Activated T-helper 1 cell treated with anti-CD3 and anti-CD28 coated beads, Interleukin-2, amount 50 U/mL, for 16 hours (primary cell): ENCODE data around the gene UHRF2.
"Not testable (repeated sequence)": the region's sequence is repeated elsewhere in the genome, so short reads cannot be mapped to it uniquely, and the experiment has no call there.

Experiments
- DNase-seq, 2 donors: peaks; one replicate each; pipeline ENCODE4 v3.0.0-alpha.2; 2020; ENCODE audit warnings: low read depth in 1 of 2, low spot score in 1 of 2

UHRF2 gene

DNA sequence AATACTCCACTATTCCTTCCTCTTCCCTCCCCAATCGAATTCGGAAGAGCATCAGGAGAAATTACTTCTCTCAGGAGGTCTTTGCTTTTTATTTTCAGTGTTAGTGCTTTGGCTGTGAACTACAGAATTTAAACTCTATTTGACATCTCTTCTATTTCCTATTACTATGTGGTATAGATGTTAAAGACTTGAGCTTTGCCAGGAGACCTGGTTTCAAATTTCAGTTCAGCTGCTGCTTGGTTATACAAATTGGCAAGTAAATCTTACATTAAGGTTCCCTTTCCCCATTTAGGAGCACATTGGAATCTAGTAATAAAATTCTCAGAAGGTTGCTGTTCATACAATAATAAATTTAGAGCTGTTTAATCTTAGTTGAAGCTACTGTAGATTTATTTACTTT lies 13.1 kb downstream of the UHRF2 start:
- no peak for DNase-seq

DNA sequence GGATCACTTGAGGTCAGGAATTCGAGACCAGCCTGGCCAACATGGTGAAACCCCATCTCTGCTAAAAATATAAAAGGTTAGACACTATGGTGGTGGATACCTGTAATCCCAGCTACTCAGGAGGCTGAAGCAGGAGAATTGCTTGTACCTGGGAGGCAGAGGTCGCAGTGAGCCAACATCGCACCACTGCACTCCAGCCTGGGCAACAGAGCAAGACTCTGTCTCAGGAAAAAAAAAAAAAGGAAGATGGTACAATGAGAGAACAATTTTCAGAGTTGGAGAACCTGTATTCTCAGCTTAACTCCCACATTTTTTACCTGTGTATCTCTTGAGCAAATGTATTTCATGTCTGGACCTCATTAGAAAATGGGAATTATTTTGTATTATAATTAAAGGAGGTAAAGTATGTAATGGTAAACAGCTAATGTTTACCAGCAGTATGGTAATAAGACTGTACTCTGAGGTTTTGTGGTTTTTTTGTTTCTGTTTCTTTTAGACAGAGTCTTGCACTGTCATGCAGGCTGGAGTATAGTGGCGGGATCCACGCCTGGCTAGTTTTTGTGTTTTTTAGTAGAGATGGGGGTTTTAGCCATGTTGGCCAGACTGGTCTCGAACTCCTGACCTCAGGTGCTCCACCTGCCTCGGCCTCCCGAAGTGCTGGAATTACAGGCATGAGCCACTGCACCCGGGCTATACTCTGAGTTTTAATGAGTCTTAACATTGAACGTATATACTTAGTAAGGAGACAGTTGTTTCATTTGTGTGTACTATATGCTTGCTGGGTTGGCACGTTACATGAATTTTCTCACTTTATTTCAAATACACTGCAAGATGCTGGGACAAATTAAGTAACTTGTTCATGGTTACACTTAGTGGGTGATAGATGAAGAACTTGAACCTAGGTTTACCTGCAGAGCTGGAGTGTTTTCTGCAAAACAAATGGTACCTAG lies 16.2 kb downstream of the UHRF2 start:
- no peak for DNase-seq

DNA sequence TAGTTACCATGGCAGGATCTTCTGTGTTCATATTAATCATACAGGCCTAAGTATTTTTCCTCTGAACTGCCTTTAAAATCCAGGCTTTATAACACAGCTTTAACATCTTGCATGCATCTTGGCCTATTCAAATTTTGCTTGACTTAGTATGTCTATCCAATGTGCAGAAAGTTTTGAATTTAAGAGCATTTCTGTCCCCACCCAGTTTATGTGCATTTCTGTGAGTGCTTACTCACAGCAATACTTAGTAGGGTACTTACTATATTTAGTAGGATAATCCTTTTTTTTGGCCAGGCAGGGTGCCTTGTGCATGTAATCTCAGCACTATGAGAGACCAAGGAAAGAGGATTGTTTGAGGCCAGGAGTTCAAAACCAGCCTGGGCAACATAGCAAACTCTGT lies 18.0 kb downstream of the UHRF2 start:
- DNase-seq = no peak

DNA sequence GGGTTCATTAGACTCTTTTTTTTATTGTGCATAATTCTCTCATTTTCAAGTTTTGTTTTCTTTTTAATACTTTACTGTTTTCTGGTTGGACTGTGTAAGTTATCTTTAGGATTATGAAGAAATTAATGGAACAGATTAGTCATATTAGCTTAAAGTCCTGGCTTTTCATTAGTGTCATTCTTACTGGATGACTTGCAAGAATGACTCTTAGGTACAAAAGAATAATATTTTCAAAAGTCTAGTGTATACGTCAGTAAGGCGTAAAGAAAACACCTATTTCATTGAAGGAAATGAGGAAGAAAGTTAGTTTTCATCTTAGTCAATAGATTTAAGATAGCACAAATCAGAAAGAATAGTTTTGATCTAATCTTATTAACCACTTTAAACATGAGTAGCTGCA lies 20.4 kb downstream of the UHRF2 start:
- no peak for DNase-seq

DNA sequence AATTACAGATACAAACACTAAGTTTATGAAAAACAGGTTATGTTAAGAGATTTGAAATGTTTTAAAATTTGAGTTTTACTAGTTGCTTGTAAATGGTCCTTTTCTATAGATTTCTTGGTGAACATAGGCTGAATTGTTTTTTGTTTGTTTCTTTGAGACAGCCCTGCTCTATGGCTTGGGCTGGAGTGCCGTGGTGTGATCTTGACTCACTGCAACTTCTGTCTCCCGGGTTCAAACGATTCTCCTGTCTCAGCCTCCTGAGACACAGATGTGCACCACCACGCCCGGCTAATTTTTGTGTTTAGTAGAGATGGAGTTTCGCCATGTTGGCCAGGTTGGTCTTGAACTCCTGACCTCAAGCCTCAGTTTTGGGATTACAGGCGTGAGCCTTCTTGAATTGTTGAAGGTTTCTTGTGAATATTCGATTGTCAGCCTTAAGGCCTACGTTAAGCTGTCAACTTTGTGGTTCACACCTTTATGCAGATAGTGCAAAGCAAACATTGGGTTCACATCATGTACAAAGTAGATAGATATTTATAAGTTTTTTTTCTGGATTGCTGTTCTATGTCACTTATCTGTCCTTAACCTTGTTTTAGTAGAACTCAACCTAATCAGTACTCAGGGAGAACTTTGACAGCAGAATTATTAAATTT lies 26.2 kb downstream of the UHRF2 start:
- DNase-seq = no peak

DNA sequence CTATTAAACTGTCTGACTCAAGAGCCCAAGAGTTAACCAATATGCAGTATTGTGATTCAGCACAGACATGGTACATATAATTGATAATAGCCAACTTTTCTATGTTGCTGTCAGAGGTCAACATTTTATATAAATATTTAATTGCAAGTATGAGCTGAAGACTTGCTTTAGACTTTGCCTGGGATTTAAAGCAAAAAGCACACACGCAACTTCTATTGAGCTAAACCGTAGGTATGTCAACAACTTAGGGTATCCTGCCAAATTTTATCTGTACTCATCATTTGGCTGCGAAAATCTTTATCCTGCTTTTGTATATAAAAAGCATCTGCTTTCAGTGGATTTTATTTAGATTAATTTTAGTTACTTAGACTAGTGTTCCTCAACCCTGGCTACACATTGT lies 27.4 kb downstream of the UHRF2 start:
- DNase-seq = no peak

DNA sequence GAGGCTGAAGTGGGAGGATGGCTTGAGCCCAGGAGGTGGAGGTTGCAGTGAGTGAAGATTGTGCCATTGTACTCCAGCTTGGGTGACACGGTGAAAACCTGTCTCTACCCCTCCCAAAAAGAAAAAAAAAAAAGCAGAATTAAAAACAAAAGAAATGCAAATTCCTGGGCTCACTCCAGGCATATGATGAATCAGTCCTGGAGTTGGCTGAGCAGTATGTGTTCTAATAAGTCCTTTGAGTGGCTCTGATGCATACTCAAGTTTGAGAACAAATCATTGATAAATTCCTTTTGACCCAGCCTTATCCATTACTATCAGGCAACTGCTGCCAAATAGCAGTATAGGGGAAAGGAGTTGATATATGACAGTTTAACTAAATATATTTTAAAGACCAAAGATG lies 28.3 kb downstream of the UHRF2 start:
- no peak for DNase-seq

DNA sequence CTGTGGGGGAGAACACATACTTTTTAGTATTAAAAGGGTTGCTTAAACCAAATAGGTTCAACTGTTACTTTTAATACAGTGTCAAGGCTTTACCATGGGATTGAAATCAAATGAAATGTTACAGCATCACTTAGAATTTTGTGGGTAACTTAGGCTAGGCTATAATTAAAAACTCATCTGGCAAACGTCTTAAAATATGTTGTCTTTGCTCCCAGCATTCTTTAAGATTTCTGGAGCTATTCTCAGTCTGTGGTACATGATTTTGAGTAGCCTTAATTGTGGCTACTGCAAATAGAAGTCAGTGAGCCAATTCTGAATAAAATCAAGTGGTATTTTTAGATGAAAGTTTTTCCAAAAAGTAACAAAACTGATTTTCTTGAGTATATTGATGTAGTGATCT lies 30.7 kb downstream of the UHRF2 start:
- no peak for DNase-seq

DNA sequence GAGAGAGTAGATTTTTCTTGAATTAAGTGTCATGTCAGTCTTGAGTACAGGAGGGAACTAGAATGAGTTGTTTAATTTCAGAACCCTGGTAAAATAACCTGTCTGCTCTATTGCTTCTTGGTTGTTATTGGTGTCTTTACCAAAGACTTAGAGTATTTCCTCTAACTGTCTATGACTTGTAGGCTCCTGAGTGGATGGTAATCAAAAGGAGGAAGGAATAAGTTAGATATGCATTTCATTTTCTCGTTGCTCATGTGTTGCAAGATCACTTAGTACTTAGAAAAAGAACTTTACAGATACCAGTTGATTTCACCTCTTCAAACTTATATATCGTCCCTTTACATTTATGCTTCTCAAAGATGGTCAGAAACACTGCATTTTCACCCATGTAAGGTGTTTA lies 31.1 kb downstream of the UHRF2 start:
- no peak for DNase-seq

DNA sequence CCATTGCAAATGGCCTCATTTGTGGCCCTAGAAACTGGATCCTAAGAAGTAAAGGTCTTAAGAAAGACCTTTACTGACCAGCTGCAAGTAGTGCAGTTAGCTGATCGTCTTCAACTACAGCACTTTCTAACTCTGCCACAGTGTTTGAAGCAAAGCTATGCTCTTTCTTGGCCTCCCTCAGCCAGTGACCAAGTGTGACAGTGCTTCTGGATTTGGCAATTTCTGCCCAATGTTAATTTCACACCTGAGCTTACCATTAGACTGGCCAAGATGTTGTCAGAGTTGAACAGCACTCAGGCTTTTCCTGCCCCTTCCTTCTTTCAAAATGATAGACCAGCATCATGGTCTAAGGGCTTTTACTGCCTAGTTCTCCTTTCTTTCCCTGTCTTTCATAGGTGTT lies 36.1 kb downstream of the UHRF2 start:
- no peak for DNase-seq

DNA sequence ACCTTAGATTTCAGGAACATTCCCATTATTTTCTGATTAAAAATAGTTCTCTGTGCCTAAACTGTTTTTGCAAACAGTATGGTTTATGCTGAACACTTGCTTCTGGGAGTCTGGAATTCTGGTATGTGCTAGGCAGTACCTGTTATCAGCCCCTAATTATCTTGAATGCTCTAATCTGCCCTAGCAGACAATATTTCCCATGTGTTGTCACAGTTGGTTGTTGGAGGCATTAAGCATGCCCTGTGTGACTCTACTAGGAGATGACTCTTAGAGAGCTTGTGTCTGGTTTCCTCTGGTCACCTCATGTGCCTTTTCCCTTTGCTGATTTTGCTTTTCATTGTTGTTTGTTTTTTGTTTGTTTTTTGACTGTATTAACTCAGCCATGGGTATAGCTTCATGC lies 36.6 kb downstream of the UHRF2 start:
- no peak for DNase-seq

DNA sequence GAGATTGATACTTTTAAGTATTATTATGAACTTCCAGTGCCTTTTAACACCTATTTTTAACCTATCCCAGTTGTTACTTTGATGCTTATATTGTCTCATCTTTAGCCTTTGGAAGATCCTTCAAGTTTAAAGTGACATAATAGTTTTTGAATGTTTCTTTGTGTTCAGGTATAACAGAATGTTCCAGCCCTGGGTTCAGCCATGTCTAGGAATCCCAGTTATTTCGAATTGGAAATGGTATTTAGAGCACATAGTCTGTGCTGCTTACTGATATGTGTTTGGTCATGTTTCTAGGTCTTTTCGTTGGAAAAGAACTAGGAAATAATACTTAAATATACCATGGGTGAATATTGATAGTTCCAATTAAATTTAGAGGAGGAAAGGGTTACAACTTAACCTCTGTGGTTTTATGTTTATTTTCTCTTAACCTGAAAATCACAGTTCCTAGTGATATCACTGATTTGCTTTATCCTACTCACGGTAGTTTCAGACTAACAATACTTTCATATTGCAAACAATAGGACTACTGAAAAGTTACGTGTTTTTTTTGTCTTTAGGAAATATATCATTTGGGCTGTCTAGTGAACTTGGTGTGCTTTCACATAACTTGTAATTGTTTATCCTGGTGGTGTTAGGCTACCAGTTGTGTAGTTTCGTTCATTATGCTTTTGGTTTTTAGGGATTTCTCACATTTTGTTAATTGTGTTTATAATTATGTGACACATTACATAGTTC lies 37.8 kb downstream of the UHRF2 start:
- no peak for DNase-seq

DNA sequence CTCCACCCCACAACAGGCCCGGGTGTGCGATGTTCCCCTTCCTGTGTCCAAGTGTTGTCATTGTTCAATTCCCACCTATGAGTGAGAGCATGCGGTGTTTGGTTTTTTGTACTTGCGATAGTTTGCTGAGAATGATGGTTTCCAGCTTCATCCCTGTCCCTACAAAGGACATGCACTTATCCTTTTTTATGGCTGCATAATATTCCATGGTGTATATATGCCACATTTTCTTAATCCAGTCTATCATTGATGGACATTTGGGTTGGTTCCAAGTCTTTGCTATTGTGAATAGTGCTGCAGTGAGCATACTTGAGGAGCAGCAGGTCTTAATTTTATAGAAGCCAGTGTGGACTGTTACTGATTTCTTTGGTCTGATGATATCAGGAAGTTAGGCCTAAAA lies 42.3 kb downstream of the UHRF2 start:
- DNase-seq = not testable (repeated sequence)

DNA sequence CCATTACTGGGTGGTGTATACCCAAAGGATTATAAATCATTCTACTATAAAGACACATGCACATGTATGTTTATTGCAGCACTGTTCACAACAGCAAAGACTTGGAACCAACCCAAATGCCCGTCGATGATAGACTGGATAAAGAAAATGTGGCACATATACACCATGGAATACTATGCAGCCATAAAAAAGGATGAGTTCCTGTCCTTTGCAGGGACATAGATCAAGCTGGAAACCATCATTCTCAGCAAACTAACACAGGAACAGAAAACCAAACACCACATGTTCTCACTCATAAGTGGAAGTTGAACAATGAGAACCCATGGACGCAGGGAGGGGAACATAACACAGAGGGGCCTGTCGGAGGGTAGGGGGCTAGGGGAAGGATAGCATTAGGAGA lies 45.7 kb downstream of the UHRF2 start:
- DNase-seq = not testable (repeated sequence)

DNA sequence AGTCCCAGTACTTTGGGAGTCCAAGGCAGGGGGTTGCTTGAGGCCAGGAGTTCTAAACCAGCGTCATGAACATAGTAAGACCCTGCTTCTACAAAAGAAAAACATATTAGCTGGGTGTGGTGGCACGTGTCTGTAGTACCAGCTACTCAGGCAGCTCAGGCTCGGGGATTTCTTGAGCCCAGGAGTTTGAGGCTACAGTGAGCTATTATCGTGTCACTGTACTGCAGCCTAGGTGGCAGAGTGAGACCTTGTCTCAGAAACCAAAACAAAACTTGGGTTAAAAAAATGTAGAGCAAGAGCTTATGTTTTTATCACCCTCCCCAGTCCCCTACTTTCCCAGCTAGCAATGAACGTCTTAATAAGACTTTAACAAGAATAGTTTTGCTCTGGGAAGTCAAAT lies 46.7 kb downstream of the UHRF2 start:
- DNase-seq = no peak

DNA sequence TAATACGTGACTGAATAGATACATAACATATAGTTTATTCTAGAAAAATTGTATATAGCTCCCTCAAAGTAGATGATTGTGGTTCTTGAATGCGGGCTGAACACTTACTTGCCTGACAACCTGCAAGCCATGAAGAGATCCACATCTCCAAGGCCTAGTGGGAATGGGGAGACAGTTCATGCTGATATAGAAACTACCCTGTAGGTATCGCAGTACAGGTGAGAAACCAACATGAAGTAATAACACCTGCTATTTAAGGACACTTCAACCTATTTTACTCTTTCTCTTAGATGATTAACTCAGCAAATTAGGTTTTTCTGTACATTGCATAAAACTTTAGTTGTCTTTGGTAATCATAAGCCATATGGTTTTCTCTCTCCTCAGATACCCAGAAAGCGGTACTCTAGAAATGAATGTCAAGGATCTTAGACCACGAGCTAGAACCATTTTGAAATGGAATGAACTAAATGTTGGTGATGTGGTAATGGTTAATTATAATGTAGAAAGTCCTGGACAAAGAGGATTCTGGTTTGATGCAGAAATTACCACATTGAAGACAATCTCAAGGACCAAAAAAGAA lies 47.3 kb downstream of the UHRF2 start:
- DNase-seq = no peak

DNA sequence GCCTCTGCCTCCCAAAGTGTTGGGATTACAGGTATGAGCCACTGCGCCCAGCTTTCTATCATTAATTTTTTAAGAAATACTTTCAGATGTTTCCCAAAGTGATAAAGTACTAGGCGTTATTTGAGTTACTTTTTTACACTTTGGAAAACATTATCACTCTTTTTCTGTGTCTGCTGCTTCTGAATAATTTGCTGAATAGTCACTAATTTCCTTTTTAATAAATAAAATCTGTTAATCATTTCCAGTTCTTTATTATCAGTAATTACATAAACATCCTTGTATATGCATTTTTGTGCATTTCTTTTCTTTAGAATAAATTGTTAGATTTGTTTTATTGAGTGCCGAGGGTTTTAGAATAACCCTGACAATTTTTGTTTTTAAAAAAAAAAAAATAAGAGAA lies 48.6 kb downstream of the UHRF2 start:
- DNase-seq = no peak

DNA sequence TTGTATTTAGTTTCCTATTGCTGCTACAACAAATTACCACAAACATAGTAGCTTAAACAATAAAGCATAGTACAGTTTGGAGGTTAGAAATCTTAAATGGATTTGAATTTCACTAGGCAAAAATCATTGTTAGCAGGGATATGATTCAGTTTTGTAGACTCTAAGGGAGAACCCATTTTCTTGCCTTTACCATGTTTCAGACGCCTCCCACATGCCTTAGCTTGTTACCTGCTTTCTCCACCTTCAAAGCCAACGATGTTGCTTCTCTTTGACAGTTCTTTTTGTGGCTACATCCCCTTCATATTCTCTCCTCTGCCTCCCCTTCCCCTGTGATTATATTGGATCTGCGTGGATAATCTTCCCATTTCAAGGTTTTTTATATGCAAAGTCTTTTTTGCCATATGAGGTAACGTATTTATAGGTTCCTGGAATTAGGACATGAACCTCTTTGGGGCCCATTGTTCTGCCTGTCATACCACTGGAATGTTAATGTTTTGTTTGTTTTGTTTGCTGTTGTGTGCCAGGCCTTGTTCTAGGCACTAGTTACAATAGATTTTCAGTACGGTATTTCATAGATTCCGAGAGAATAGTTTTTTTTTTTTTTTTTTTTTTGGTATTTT lies 54.1 kb downstream of the UHRF2 start:
- DNase-seq = no peak

DNA sequence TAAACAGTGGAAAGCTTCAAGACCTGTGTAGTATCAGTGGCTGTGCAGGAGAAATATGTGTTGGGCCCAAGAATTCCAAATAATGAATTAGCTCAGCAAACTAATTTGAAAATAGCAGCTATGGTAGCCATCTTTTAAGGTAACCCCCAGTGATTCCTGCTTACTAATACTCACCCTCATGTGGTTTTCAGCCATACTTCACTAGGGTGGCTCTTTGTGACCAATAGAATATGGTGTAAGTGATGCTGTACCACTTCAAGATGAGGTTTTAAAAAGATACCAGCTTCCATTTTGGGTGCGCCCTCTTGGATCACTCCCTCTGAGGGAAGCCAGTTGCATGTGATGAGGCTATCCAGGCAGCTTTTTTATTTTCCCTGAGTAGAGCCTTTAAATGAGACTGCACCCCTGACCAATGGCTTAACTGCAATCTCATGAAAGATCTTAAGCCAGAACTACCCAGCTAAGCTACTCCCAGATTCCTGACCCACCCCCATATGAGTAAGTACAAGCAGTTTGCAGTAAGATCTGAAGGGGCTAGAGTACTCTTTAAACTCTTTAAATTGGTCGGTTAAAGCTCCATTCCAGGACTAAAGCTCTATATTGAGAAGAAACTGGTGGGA lies 58.3 kb downstream of the UHRF2 start:
- DNase-seq = no peak

DNA sequence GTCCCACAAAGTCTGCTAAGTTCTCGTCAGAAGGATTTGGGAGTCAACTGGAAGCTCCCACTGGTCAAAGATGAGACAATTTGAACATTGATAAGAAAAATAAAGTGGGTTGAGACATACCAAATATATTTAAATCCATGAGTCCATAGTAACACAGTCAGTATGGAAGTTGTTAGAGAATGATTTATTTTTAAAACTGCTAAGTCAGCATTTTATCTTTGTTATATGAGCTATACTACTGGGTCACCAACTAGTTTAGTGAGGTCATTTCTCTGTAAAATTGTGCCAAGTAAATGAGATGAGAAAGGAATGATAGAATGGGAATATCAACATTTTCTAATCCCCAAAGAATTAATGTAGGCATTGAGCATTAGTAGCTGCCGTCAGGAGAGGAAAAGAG lies 60.2 kb downstream of the UHRF2 start:
- DNase-seq = no peak

DNA sequence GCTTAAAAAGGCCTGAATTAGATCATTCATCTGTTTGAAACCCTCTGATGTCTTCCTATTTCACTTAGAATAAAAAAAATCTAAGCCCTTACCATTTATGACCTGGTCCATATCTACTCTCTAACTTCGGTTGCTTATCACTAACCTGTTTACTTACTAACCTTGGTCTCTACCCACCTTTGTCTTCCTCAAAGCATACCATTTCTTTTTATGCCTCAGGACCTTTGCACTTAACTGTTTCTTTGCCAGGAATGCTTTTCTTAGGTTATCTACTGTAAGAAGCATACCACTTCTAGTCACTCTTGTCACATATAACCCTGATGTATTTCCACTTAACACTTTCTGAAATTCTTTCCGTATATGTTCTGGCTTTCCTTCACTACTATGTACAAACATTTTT lies 67.0 kb downstream of the UHRF2 start:
- DNase-seq = no peak
